WTC11 (cell line): ENCODE data around the gene TMEM185A. TPM values are rescaled to one million over a fixed set of nuclear protein-coding genes. Genes with fewer than 3 reads are reported as not detected.

ENCODE experiments used
- ATAC-seq: fragments of 200-7000 bp; cut with Tn5 transposase; 2 replicates; pipeline ENCODE4 v1.10.0; 2021; ENCODE audit warnings: mild to moderate bottlenecking, moderate library complexity
- CTCF ChIA-PET: fragments of 300-600 bp; sonication (Branson Sonifier 250); formaldehyde crosslinking; loops from one replicate; lab custom pipeline; 2021; ENCODE audit warnings: antibody characterized with exemption; lab: Charles Lee
- POLR2A ChIA-PET: fragments of 350-600 bp; sonication (Branson Sonifier 250); formaldehyde crosslinking; loops from one replicate; lab custom pipeline; 2021; ENCODE audit warnings: antibody characterized with exemption; lab: Charles Lee
- DNase-seq: peaks from one replicate; pipeline ENCODE4 v3.0.0; 2021; ENCODE audit warnings: low spot score
- H3K27ac Mint-ChIP-seq: 2 replicates; pipeline ENCODE4 v1.8.0; 2021; ENCODE audit warnings: mixed read lengths
- H3K27me3 Mint-ChIP-seq: 2 replicates; pipeline ENCODE4 v1.8.0; 2021; ENCODE audit warnings: low read depth, mild to moderate bottlenecking, moderate library complexity, mixed read lengths
- H3K36me3 Mint-ChIP-seq: 2 replicates; pipeline ENCODE4 v1.8.0; 2021; ENCODE audit warnings: mixed read lengths
- H3K4me1 Mint-ChIP-seq: 2 replicates; pipeline ENCODE4 v1.8.0; 2022; ENCODE audit warnings: mixed read lengths
- H3K4me3 Mint-ChIP-seq: 2 replicates; pipeline ENCODE4 v1.8.0; 2021; ENCODE audit warnings: mild to moderate bottlenecking, moderate library complexity, mixed read lengths
- H3K9me3 Mint-ChIP-seq: 2 replicates; pipeline ENCODE4 v1.8.0; 2021; ENCODE audit warnings: mixed read lengths
- AFF4 ChIP-seq: sonication (generic); formaldehyde crosslinking; IDR thresholded peaks from 2 replicates; pipeline ENCODE4 v1.8.1; 2023; ENCODE audit warnings: mild to moderate bottlenecking, missing genetic modification reagents, borderline replicate concordance
- ATF6 ChIP-seq: sonication (generic); formaldehyde crosslinking; IDR thresholded peaks from 2 replicates; pipeline ENCODE4 v1.8.1; 2023; ENCODE audit warnings: mild to moderate bottlenecking, missing genetic modification reagents
- CBFB ChIP-seq: sonication (generic); formaldehyde crosslinking; IDR thresholded peaks from 2 replicates; pipeline ENCODE4 v1.8.1; 2022; ENCODE audit warnings: mild to moderate bottlenecking, low read depth, missing genetic modification reagents
- CDX4 ChIP-seq: fragments of 250-450 bp; sonication (Bioruptor Pico); IDR thresholded peaks from 2 replicates; pipeline ENCODE4 v1.9.0; 2021; ENCODE audit warnings: moderate library complexity, mild to moderate bottlenecking, inconsistent platforms, borderline replicate concordance
- EMX1 ChIP-seq: fragments of 250-450 bp; sonication (Bioruptor Pico); IDR thresholded peaks from 2 replicates; pipeline ENCODE4 v1.8.0; 2021; ENCODE audit warnings: mild to moderate bottlenecking
- ERG ChIP-seq: fragments of 250-450 bp; sonication (Bioruptor Pico); IDR thresholded peaks from 2 replicates; pipeline ENCODE4 v1.8.0; 2021; ENCODE audit warnings: mild to moderate bottlenecking
- ESRRA ChIP-seq: sonication (generic); formaldehyde crosslinking; IDR thresholded peaks from 2 replicates; pipeline ENCODE4 v1.8.1; 2022; ENCODE audit warnings: mild to moderate bottlenecking, missing genetic modification reagents, borderline replicate concordance
- FOXP1 ChIP-seq: sonication (generic); formaldehyde crosslinking; IDR thresholded peaks from 2 replicates; pipeline ENCODE4 v1.8.0; 2022; ENCODE audit warnings: missing genetic modification reagents, mild to moderate bottlenecking, moderate library complexity, borderline replicate concordance
- GABPB1 ChIP-seq: sonication (generic); formaldehyde crosslinking; IDR thresholded peaks from 2 replicates; pipeline ENCODE4 v1.8.1; 2023; ENCODE audit warnings: mild to moderate bottlenecking, missing genetic modification reagents
- HMGA2 ChIP-seq: fragments of 250-450 bp; sonication (Bioruptor Pico); IDR thresholded peaks from 2 replicates; pipeline ENCODE4 v1.4.0; 2021; ENCODE audit warnings: mild to moderate bottlenecking, moderate library complexity
- MLX ChIP-seq: sonication (generic); formaldehyde crosslinking; IDR thresholded peaks from 2 replicates; pipeline ENCODE4 v1.8.1; 2023; ENCODE audit warnings: mild to moderate bottlenecking, missing genetic modification reagents, moderate library complexity
- MYBL2 ChIP-seq: sonication (generic); formaldehyde crosslinking; IDR thresholded peaks from 2 replicates; pipeline ENCODE4 v1.8.1; 2023; ENCODE audit warnings: mild to moderate bottlenecking, moderate library complexity, missing genetic modification reagents
- SMAD4 ChIP-seq: sonication (generic); formaldehyde crosslinking; IDR thresholded peaks from 2 replicates; pipeline ENCODE4 v1.8.0; 2022; ENCODE audit warnings: mild to moderate bottlenecking, missing genetic modification reagents
- TP53 ChIP-seq: sonication (generic); formaldehyde crosslinking; IDR thresholded peaks from 2 replicates; pipeline ENCODE4 v1.8.1; 2023; ENCODE audit warnings: mild to moderate bottlenecking, missing genetic modification reagents
- USF1 ChIP-seq: sonication (generic); formaldehyde crosslinking; IDR thresholded peaks from 2 replicates; pipeline ENCODE4 v1.8.0; 2022; ENCODE audit warnings: mild to moderate bottlenecking, missing genetic modification reagents
- USF2 ChIP-seq: sonication (generic); formaldehyde crosslinking; IDR thresholded peaks from 2 replicates; pipeline ENCODE4 v1.8.1; 2023; ENCODE audit warnings: mild to moderate bottlenecking, missing genetic modification reagents, moderate library complexity
- ZBTB43 ChIP-seq: sonication (generic); formaldehyde crosslinking; IDR thresholded peaks from 2 replicates; pipeline ENCODE4 v1.8.1; 2023; ENCODE audit warnings: mild to moderate bottlenecking, missing genetic modification reagents
- total RNA-seq: library from RNA; stranded (reverse); gene quantifications from 3 replicates; pipeline ENCODE4 v1.2.3, GENCODE V29; 2021

The TMEM185A gene
- total RNA-seq, 1 experiment from 2014 or later, result 20.2 TPM

- no peak for TF ChIP-seq AFF4 (CRISPR knock-in tag)
- TF ChIP-seq MLX (CRISPR knock-in tag), result no peak
- TF ChIP-seq USF2 (CRISPR knock-in tag), result no peak
- TF ChIP-seq EMX1, result no peak
- TF ChIP-seq ZBTB43 (CRISPR knock-in tag), result no peak
- TF ChIP-seq FOXP1 (CRISPR knock-in tag), result no peak
- TF ChIP-seq TP53 (CRISPR knock-in tag), result no peak
- TF ChIP-seq MYBL2 (CRISPR knock-in tag), result no peak
- no peak for TF ChIP-seq ESRRA
- TF ChIP-seq ERG (CRISPR knock-in tag), result no peak
- TF ChIP-seq GABPB1 (CRISPR knock-in tag), result no peak
- no peak for TF ChIP-seq CDX4 (CRISPR knock-in tag)
- no peak for TF ChIP-seq HMGA2 (CRISPR knock-in tag)
- TF ChIP-seq CBFB (CRISPR knock-in tag), result no peak
- no peak for TF ChIP-seq SMAD4 (CRISPR knock-in tag)
- no peak for TF ChIP-seq USF1 (CRISPR knock-in tag)
- no peak for TF ChIP-seq ATF6
- no peak for DNase-seq
- Mint-ChIP-seq H3K27me3 (peaks cover 41% of the 10 kb centered on the region), H3K36me3 (no peaks in the 10 kb centered on the region), H3K27ac (no peak overlapping the region), H3K4me1 (peaks cover 16% of the 10 kb centered on the region), H3K4me3 (no peak overlapping the region), H3K9me3 (peaks cover 7% of the 10 kb centered on the region; the same call in 1 of the 2 replicates)
- ChIA-PET POLR2A (no interaction called here), CTCF (no interaction called here)
- ATAC-seq, result no peak
These were observed 1.9 kb upstream of the TMEM185A start for GRCh38 chrX:149633511-149633910.
